HepG2 (cell line): Measurements from ENCODE around the gene COASY. TPM values are rescaled to one million over a fixed set of nuclear protein-coding genes. Genes with fewer than 3 reads are reported as not detected.

Experiments
- FOXK1 ChIP-seq: sonication (generic); formaldehyde crosslinking; IDR thresholded peaks from 2 replicates; pipeline ENCODE4 v1.4.0; 2020; ENCODE audit warnings: low read depth, missing genetic modification reagents, borderline replicate concordance
- JDP2 ChIP-seq: sonication (generic); formaldehyde crosslinking; IDR thresholded peaks from 2 replicates; pipeline ENCODE4 v1.8.1; 2022; ENCODE audit warnings: missing genetic modification reagents, borderline replicate concordance
- KLF9 ChIP-seq: IDR thresholded peaks from 2 replicates; pipeline ENCODE4 v1.6.1; 2016; ENCODE audit warnings: low read depth
- MAFK ChIP-seq, 2 experiments: IDR thresholded peaks in 1 of 2; conservative IDR thresholded peaks in 1 of 2; 2 replicates each; pipeline ENCODE4 v1.6.1; 2011; ENCODE audit warnings: improper control_type of control experiment in 2 of 2, low read length in 2 of 2
- MXI1 ChIP-seq: IDR thresholded peaks from 3 replicates; pipeline ENCODE4 v1.6.1; 2012; ENCODE audit warnings: low read depth, low read length, inconsistent platforms, borderline replicate concordance
- POLR2A ChIP-seq, 2 experiments: IDR thresholded peaks; 2 replicates each; pipeline ENCODE4 v1.6.1; 2011; ENCODE audit warnings: low read depth in 2 of 2, low read length in 2 of 2, mild to moderate bottlenecking in 1 of 2, moderate library complexity in 1 of 2; ENCODE audit not compliant: insufficient read depth in 1 of 2
- RARA ChIP-seq: IDR thresholded peaks from 2 replicates; pipeline ENCODE4 v1.6.1; 2016; ENCODE audit warnings: missing genetic modification reagents, missing compliant biosample characterization
- RXRB ChIP-seq: IDR thresholded peaks from 2 replicates; pipeline ENCODE4 v1.6.1; 2016; ENCODE audit warnings: borderline replicate concordance, missing genetic modification reagents, missing compliant biosample characterization
- TARDBP ChIP-seq: sonication (generic); formaldehyde crosslinking; IDR thresholded peaks from 2 replicates; pipeline ENCODE4 v1.8.0; 2022; ENCODE audit warnings: mild to moderate bottlenecking, missing genetic modification reagents
- TP53 ChIP-seq: sonication (generic); formaldehyde crosslinking; conservative IDR thresholded peaks from 2 replicates; pipeline ENCODE4 v1.4.0; 2020; ENCODE audit warnings: missing genetic modification reagents
- ZBTB8A ChIP-seq: sonication (generic); formaldehyde crosslinking; IDR thresholded peaks from 2 replicates; pipeline ENCODE4 v1.4.0; 2020; ENCODE audit warnings: mild to moderate bottlenecking, low read depth, missing genetic modification reagents, borderline replicate concordance
- ZKSCAN8 ChIP-seq: IDR thresholded peaks from 2 replicates; pipeline ENCODE4 v1.6.1; 2016; ENCODE audit warnings: borderline replicate concordance, missing genetic modification reagents, missing compliant biosample characterization
- ZNF124 ChIP-seq: sonication (generic); formaldehyde crosslinking; IDR thresholded peaks from 2 replicates; pipeline ENCODE4 v1.4.0; 2020; ENCODE audit warnings: missing genetic modification reagents
- ZNF337 ChIP-seq: sonication (generic); formaldehyde crosslinking; IDR thresholded peaks from 2 replicates; pipeline ENCODE4 v1.5.1; 2020; ENCODE audit warnings: missing genetic modification reagents, low read depth, mild to moderate bottlenecking, borderline replicate concordance
- ZNF652 ChIP-seq: IDR thresholded peaks from 2 replicates; pipeline ENCODE4 v1.6.1; 2016; ENCODE audit warnings: low read depth, borderline replicate concordance
- ZNF782 ChIP-seq: sonication (generic); formaldehyde crosslinking; IDR thresholded peaks from 2 replicates; pipeline ENCODE4 v1.4.0; 2020; ENCODE audit warnings: missing genetic modification reagents, mild to moderate bottlenecking, borderline replicate concordance
- ZSCAN21 ChIP-seq: sonication (generic); formaldehyde crosslinking; IDR thresholded peaks from 2 replicates; pipeline ENCODE4 v1.8.0; 2022; ENCODE audit warnings: mild to moderate bottlenecking, missing genetic modification reagents, moderate library complexity, borderline replicate concordance
- ZSCAN25 ChIP-seq: sonication (generic); formaldehyde crosslinking; IDR thresholded peaks from 2 replicates; pipeline ENCODE4 v1.8.0; 2022; ENCODE audit warnings: mild to moderate bottlenecking, missing genetic modification reagents
- polyA plus RNA-seq, 8 experiments: library from polyadenylated mRNA; depleted of rRNA in 3 of 8; stranded (reverse) in 7 of 8; unstranded in 1 of 8; fragments of >200 nt; fragmentation: Illumina TruSeq in 4 of 8; extraction: Trizol in 4 of 8; gene quantifications; 2 replicates each; pipeline versions ENCODE4 v1.2.1 to v1.2.3, GENCODE V29; 2011 to 2016; ENCODE audit warnings: low read depth in 4 of 8, missing spikeins in 1 of 8, mixed read lengths in 1 of 8; ENCODE audit not compliant: insufficient read depth in 1 of 8
- total RNA-seq, 5 experiments: library from RNA; depleted of rRNA; stranded (reverse); fragments of >200 nt; fragmentation: Illumina TruSeq; extraction: Trizol; gene quantifications; 2 replicates each; pipeline ENCODE4 v1.2.3, GENCODE V29; 2016; ENCODE audit warnings: low read depth in 1 of 5
- TF ChIP-seq, protein P1 (sequence below), 2 experiments: sonication (generic) in 1 of 2; formaldehyde crosslinking in 1 of 2; IDR thresholded peaks; 2 replicates each; pipeline versions ENCODE4 v1.4.0 to v1.6.1; 2018 to 2020; ENCODE audit warnings: missing genetic modification reagents in 2 of 2, borderline replicate concordance in 1 of 2, low read depth in 1 of 2, mild to moderate bottlenecking in 1 of 2, missing biosample characterization in 1 of 2
- TF ChIP-seq, protein P2 (sequence below): IDR thresholded peaks from 2 replicates; pipeline ENCODE4 v1.6.1; 2016; ENCODE audit warnings: mild to moderate bottlenecking
- TF ChIP-seq, protein P3 (sequence below): sonication (generic); formaldehyde crosslinking; IDR thresholded peaks from 2 replicates; pipeline ENCODE4 v1.8.0; 2023; ENCODE audit warnings: mild to moderate bottlenecking, missing genetic modification reagents
- TF ChIP-seq, protein P4 (sequence below): IDR thresholded peaks from 2 replicates; pipeline ENCODE4 v1.6.1; 2012; ENCODE audit warnings: inconsistent platforms
- TF ChIP-seq, protein P5 (sequence below): sonication (generic); formaldehyde crosslinking; IDR thresholded peaks from 2 replicates; pipeline ENCODE4 v1.5.0; 2020; ENCODE audit warnings: missing genetic modification reagents

Gene COASY
- total and polyA plus RNA-seq, 2 of the 13 experiments (the other 11 are each of a cell fraction or from before 2014, with no cell fraction given) = 90.7 to 125 TPM

DNA sequence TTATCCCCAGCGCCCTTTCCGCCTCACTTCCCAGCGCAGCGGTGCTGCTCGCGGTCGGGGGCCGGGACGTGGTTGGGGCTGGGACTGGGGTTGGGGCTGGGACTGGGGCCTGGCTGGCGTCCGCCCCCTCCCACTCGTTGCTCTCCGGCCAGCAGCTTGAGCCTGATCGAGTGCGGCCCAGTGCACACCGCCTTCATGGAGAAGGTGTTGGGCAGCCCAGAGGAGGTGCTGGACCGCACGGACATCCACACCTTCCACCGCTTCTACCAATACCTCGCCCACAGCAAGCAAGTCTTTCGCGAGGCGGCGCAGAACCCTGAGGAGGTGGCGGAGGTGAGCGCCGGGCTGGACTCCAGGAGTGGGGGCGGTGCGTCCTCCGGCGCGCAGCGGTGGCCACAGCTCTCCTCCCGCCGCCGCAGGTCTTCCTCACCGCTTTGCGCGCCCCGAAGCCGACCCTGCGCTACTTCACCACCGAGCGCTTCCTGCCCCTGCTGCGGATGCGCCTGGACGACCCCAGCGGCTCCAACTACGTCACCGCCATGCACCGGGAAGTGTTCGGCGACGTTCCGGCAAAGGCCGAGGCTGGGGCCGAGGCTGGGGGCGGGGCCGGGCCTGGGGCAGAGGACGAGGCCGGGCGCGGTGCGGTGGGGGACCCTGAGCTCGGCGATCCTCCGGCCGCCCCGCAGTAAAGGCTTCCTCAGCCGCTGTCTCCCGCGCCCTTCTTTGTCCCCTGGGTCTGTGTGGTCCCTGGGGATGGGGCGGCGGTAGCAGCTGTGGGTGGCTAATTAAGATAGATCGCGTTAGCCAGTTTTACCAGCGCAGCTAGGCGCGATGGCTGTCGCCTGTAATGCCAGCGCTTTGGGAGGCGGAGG is 7.5 kb upstream of the COASY start (continued):
- TF ChIP-seq, protein P1, sequence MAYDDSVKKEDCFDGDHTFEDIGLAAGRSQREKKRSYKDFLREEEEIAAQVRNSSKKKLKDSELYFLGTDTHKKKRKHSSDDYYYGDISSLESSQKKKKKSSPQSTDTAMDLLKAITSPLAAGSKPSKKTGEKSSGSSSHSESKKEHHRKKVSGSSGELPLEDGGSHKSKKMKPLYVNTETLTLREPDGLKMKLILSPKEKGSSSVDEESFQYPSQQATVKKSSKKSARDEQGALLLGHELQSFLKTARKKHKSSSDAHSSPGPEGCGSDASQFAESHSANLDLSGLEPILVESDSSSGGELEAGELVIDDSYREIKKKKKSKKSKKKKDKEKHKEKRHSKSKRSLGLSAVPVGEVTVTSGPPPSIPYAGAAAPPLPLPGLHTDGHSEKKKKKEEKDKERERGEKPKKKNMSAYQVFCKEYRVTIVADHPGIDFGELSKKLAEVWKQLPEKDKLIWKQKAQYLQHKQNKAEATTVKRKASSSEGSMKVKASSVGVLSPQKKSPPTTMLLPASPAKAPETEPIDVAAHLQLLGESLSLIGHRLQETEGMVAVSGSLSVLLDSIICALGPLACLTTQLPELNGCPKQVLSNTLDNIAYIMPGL (CRISPR knock-in tag; IDR thresholded peaks at IDR 0.05; ENCODE audit: borderline replicate concordance in 1 of 2, low read depth in 1 of 2) = peak; percentile 87 to 97; a peak in 3 of 4 replicates
- peak; percentile 94 for TF ChIP-seq ZKSCAN8 (CRISPR knock-in tag)
- TF ChIP-seq POLR2A (IDR thresholded peaks at IDR 0.05; ENCODE audit: insufficient read depth in 1 of 2, low read depth in 2 of 2, low read length in 2 of 2) = peak; percentile 81 to 92
- peak; percentile 53; the same call in 1 of the 2 replicates for TF ChIP-seq TP53 (CRISPR knock-in tag)
- peak; percentile 64; the same call in 1 of the 2 replicates for TF ChIP-seq JDP2 (CRISPR knock-in tag)
- peak; percentile 76 for TF ChIP-seq RARA (CRISPR knock-in tag)
- peak; percentile 77 for TF ChIP-seq TARDBP (CRISPR knock-in tag)
- peak; percentile 82; the same call in 1 of the 2 replicates for TF ChIP-seq FOXK1
- no peak for TF ChIP-seq MAFK (conservative IDR thresholded peaks at IDR 0.05 in 1 of 2, IDR thresholded peaks at IDR 0.05 in 1 of 2; ENCODE audit: low read length in 2 of 2)
- peak; percentile 96; the same call in 1 of the 2 replicates for TF ChIP-seq KLF9 (CRISPR knock-in tag)
- no peak for TF ChIP-seq ZBTB8A (CRISPR knock-in tag)
- TF ChIP-seq, protein P2, sequence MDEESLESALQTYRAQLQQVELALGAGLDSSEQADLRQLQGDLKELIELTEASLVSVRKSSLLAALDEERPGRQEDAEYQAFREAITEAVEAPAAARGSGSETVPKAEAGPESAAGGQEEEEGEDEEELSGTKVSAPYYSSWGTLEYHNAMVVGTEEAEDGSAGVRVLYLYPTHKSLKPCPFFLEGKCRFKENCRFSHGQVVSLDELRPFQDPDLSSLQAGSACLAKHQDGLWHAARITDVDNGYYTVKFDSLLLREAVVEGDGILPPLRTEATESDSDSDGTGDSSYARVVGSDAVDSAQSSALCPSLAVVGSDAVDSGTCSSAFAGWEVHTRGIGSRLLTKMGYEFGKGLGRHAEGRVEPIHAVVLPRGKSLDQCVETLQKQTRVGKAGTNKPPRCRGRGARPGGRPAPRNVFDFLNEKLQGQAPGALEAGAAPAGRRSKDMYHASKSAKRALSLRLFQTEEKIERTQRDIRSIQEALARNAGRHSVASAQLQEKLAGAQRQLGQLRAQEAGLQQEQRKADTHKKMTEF (CRISPR knock-in tag) = peak; percentile 97
- no peak for TF ChIP-seq ZNF652 (CRISPR knock-in tag)
- TF ChIP-seq RXRB (CRISPR knock-in tag) = peak; percentile 75
- no peak for TF ChIP-seq ZNF337
- peak; percentile 85; the same call in 1 of the 3 replicates for TF ChIP-seq MXI1
- TF ChIP-seq ZNF782 = peak; percentile 67; the same call in 1 of the 2 replicates
- TF ChIP-seq, protein P3, sequence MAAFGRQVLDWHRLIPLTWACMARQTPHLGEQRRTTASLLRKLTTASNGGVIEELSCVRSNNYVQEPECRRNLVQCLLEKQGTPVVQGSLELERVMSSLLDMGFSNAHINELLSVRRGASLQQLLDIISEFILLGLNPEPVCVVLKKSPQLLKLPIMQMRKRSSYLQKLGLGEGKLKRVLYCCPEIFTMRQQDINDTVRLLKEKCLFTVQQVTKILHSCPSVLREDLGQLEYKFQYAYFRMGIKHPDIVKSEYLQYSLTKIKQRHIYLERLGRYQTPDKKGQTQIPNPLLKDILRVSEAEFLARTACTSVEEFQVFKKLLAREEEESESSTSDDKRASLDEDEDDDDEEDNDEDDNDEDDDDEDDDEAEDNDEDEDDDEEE (CRISPR knock-in tag) = peak; percentile 94
- TF ChIP-seq, protein P4, sequence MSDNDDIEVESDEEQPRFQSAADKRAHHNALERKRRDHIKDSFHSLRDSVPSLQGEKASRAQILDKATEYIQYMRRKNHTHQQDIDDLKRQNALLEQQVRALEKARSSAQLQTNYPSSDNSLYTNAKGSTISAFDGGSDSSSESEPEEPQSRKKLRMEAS = peak; percentile 95
- peak; percentile 95 for TF ChIP-seq ZSCAN21
- TF ChIP-seq, protein P5, sequence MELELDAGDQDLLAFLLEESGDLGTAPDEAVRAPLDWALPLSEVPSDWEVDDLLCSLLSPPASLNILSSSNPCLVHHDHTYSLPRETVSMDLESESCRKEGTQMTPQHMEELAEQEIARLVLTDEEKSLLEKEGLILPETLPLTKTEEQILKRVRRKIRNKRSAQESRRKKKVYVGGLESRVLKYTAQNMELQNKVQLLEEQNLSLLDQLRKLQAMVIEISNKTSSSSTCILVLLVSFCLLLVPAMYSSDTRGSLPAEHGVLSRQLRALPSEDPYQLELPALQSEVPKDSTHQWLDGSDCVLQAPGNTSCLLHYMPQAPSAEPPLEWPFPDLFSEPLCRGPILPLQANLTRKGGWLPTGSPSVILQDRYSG (CRISPR knock-in tag) = no peak
- TF ChIP-seq ZNF124 (CRISPR knock-in tag) = peak; percentile 68; the same call in 1 of the 2 replicates
- no peak for TF ChIP-seq ZSCAN25 (CRISPR knock-in tag)
